HL-60 (cell line): ENCODE data around the gene ZNF541.
"Not testable (repeated sequence)": the region's sequence is repeated elsewhere in the genome, so short reads cannot be mapped to it uniquely, and the experiment has no call there.

Source experiments
- DNase-seq, 2 experiments: peaks; one replicate each; pipeline ENCODE4 v3.0.0-alpha.2; 2010 to 2020; ENCODE audit warnings: low read depth in 1 of 2, low spot score in 1 of 2
- H3K27ac ChIP-seq: fragments of 250-450 bp; sonication (Bioruptor Pico); replicated peaks from 2 replicates; pipeline ENCODE4 v1.5.1; 2020; ENCODE audit warnings: mild to moderate bottlenecking, moderate library complexity
- H3K27me3 ChIP-seq: fragments of 250-450 bp; sonication (Bioruptor Pico); 2 replicates; pipeline ENCODE4 v1.5.1; 2021; ENCODE audit warnings: mild to moderate bottlenecking, moderate library complexity; ENCODE audit not compliant: insufficient read depth, poor library complexity, severe bottlenecking
- H3K4me3 ChIP-seq: replicated peaks from 2 replicates; pipeline ENCODE4 v1.5.1; 2011; ENCODE audit warnings: mild to moderate bottlenecking, control low read depth, low read length; ENCODE audit not compliant: insufficient read depth
- CTCF ChIP-seq: IDR thresholded peaks from one replicate; pipeline ENCODE4 v1.5.1; 2011; ENCODE audit warnings: low read length, control low read depth, inconsistent platforms; ENCODE audit not compliant: insufficient read depth
- GABPA ChIP-seq: IDR thresholded peaks from 2 replicates; pipeline ENCODE4 v1.6.1; 2012; ENCODE audit warnings: low read depth
- POLR2AphosphoS5 ChIP-seq: IDR thresholded peaks from 2 replicates; pipeline ENCODE4 v1.6.1; 2012; ENCODE audit warnings: low read depth
- SPI1 ChIP-seq: IDR thresholded peaks from 2 replicates; pipeline ENCODE4 v1.6.1; 2012; ENCODE audit warnings: low read depth, mild to moderate bottlenecking, borderline replicate concordance
- TF ChIP-seq, protein P1 (sequence below): IDR thresholded peaks from 2 replicates; pipeline ENCODE4 v1.6.1; 2012; ENCODE audit warnings: low read depth; ENCODE audit not compliant: insufficient replicate concordance

ZNF541 gene

DNA sequence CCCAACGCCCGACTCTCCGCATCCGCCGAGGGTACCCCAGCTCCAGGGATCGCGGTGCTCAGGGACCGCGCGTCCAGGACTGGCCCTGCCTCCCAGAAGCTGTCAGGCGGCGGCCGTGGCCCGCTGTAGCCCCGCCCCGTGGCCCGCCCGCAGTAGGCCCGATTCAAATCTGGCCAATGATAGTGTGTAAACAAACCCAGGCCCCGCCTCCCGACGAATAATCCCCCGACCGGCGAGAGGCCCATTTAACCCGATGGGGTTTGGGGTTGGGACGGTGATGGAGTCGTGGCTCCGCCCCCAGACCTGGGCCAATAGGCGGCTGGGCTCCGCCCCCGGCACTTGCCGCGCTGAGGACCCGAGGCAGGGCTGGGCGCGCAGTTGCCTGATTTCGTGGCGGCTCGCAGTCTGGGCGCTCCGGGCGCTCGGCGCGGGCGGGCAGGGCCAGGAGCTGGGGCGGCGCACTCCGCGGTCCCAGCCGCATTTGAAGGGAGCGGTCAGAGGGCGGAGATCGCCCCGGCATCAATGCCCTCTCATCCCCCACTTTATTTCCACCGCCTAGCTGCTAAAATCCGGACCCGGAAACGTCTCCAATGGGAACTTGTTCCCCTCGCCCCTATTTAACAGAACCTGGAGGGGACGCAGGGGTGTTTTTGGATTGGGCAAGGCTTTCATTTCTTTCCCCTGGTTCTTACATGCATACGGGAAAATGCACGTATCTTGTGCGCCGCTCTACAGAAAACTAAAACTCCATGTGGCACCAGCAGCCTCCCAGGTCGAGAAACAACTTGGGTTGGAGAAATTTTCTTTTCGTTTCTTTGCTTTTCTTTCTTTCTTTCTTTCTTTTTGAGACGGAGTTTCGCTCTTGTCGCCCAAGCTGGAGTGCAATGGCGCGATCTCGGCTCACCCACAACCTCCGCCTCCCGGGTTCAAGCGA, 27.6 kb upstream of the ZNF541 start:
- H3K27ac ChIP-seq = peak overlapping the region; percentile 73
- DNase-seq = peak; percentile 96 to 100
- TF ChIP-seq CTCF (no peak), SPI1 (no peak), POLR2AphosphoS5 (peak; percentile 76; the same call in 1 of the 2 replicates)
- TF ChIP-seq, protein P1, sequence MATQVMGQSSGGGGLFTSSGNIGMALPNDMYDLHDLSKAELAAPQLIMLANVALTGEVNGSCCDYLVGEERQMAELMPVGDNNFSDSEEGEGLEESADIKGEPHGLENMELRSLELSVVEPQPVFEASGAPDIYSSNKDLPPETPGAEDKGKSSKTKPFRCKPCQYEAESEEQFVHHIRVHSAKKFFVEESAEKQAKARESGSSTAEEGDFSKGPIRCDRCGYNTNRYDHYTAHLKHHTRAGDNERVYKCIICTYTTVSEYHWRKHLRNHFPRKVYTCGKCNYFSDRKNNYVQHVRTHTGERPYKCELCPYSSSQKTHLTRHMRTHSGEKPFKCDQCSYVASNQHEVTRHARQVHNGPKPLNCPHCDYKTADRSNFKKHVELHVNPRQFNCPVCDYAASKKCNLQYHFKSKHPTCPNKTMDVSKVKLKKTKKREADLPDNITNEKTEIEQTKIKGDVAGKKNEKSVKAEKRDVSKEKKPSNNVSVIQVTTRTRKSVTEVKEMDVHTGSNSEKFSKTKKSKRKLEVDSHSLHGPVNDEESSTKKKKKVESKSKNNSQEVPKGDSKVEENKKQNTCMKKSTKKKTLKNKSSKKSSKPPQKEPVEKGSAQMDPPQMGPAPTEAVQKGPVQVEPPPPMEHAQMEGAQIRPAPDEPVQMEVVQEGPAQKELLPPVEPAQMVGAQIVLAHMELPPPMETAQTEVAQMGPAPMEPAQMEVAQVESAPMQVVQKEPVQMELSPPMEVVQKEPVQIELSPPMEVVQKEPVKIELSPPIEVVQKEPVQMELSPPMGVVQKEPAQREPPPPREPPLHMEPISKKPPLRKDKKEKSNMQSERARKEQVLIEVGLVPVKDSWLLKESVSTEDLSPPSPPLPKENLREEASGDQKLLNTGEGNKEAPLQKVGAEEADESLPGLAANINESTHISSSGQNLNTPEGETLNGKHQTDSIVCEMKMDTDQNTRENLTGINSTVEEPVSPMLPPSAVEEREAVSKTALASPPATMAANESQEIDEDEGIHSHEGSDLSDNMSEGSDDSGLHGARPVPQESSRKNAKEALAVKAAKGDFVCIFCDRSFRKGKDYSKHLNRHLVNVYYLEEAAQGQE = no peak
- peak overlapping the region; percentile 58 for H3K4me3 ChIP-seq
- H3K27me3 ChIP-seq = no peaks in the 10 kb centered on the region

- peak overlapping the region; percentile 46 for H3K4me3 ChIP-seq
Measured at GRCh38 chr19:47599671-47600245, 26.8 kb upstream of the ZNF541 start.

DNA sequence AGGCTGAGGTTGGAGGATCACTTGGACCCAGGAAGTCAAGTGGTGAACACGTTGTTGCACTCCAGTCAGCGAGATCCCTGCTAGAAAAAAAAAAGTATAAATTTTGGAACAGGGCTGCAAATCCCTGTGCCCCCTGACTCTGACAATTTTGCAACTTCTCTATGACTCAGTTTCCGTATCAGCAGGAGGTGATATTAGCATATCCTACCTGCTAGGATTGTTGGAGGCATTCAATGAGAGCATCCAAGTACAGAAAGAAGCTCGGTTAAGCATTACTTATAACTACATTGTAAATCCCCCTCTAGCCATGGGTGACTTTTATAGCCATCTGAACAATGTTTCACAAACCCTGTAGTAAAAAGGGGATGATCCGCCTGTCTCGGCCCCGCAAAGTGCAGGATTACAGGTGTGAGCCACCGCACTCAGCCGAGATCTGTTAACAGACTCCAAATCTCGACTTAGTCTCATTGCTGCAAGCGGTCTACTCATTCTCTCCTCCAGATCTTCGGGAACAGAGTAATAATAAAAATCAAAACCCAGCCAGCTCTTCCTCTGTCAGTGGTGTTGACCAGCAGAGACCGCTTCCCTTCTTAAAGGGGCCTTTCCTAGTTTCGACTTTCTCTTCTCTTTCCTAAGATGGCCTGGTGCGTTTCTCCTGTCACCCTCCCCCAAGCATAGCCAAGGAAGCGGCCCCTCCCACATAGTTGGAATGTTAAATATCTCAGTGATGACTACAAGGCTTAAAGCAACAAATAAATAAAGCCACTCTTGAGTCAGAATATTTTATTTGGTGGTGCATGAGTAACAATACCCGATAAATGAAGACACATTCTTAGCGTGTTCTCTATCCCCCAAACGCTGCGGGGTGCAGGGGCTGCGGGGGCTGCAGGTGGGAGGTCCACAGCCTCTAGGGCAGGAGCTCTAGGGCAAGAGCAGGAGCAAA, 25.7 kb upstream of the ZNF541 start:
- DNase-seq = no peak
- no peaks in the 10 kb centered on the region for H3K27me3 ChIP-seq
- H3K27ac ChIP-seq = no peak overlapping the region
- no peak overlapping the region for H3K4me3 ChIP-seq
- TF ChIP-seq, protein P1 = no peak
- no peak for TF ChIP-seq GABPA
- TF ChIP-seq POLR2AphosphoS5 = no peak
- no peak for TF ChIP-seq SPI1
- TF ChIP-seq CTCF = no peak

More at GRCh38 chr19:47599671-47600245, 26.8 kb upstream of the ZNF541 start:
- H3K27me3 ChIP-seq, DNase-seq: not testable (repeated sequence)
- H3K27ac ChIP-seq = peak overlapping the region; percentile 35
